T-helper 2 cell treated with Interferon-gamma antibody and Interleukin-4, amounts not matched to agents 5 μg/mL and 100 μg/mL, for 36 hours (primary cell): Measurements from ENCODE around the gene CENPB.

ENCODE experiments used
- DNase-seq: peaks from one replicate; pipeline ENCODE4 v3.0.0; 2021; ENCODE audit warnings: low spot score
- H3K27ac Mint-ChIP-seq: one replicate; pipeline ENCODE4 v1.8.0; 2021; ENCODE audit warnings: mild to moderate bottlenecking, mixed read lengths
- H3K27me3 Mint-ChIP-seq: one replicate; pipeline ENCODE4 v1.8.0; 2021; ENCODE audit warnings: low read depth, mixed read lengths
- H3K36me3 Mint-ChIP-seq: one replicate; pipeline ENCODE4 v1.8.0; 2021; ENCODE audit warnings: low read depth, mixed read lengths
- H3K4me1 Mint-ChIP-seq: one replicate; pipeline ENCODE4 v1.8.0; 2021; ENCODE audit warnings: low read depth, mixed read lengths
- H3K4me3 Mint-ChIP-seq: one replicate; pipeline ENCODE4 v1.8.0; 2022; ENCODE audit warnings: mild to moderate bottlenecking, moderate library complexity, mixed read lengths
- H3K9me3 Mint-ChIP-seq: one replicate; pipeline ENCODE4 v1.8.0; 2021; ENCODE audit warnings: mixed read lengths

Gene CENPB

DNA sequence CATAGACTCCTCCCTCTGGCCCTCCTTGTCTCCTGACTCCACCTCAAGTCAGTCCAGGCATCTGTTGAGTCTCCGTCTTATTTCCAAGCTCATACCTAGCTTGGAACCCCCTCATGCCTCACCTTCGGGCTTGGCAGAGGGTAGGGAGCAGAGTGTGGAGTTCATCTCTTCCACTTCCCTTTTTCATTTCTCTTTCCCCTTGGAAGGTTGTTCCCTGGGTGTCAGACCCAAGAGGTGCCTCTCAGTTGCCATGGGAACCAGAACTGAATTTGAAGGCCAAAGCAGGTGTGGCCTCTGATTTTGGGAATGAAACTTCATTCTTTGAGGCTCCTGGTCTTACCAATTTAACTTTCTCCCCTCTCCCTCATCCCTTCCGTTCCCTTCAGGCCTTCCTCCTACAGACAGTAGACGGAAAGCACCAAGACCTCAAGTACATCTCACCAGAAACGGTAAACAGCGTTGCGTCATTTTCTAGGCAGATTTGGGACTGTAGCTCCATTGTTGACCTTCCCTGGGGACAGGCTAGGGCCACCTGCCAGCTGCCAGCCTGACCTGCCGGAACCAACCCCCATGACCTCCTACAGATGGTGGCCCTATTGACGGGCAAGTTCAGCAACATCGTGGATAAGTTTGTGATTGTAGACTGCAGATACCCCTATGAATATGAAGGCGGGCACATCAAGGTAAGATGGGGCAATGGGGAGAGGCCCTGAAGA, 16.1 kb upstream of the CENPB start:
- no peaks in the 10 kb centered on the region for H3K27me3 Mint-ChIP-seq
- peaks cover 89% of the 10 kb centered on the region for H3K36me3 Mint-ChIP-seq
- H3K27ac Mint-ChIP-seq: peak overlapping the region; percentile 76
- no peaks in the 10 kb centered on the region for H3K9me3 Mint-ChIP-seq
- H3K4me1 Mint-ChIP-seq: peaks cover 61% of the 10 kb centered on the region
- H3K4me3 Mint-ChIP-seq: peak overlapping the region; percentile 1
- DNase-seq: no peak

DNA sequence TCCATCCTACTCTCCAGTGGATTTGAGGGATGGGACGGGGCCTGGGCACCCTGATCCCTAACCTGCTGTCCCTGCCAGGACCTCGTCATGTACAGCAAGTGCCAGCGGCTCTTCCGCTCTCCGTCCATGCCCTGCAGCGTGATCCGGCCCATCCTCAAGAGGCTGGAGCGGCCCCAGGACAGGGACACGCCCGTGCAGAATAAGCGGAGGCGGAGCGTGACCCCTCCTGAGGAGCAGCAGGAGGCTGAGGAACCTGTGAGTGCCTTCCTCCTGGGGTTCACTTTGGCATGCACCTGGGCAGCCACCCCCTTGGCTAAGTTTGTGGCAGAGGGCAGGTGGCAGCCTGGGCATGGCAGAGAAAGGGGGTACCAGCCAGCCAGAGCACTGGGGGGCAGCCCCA, 15.3 kb upstream of the CENPB start:
- H3K4me3 Mint-ChIP-seq: no peak overlapping the region
- no peaks in the 10 kb centered on the region for H3K27me3 Mint-ChIP-seq
- no peaks in the 10 kb centered on the region for H3K9me3 Mint-ChIP-seq
- H3K4me1 Mint-ChIP-seq: peaks cover 56% of the 10 kb centered on the region
- H3K27ac Mint-ChIP-seq: no peak overlapping the region
- H3K36me3 Mint-ChIP-seq: peaks cover 92% of the 10 kb centered on the region
- no peak for DNase-seq

DNA sequence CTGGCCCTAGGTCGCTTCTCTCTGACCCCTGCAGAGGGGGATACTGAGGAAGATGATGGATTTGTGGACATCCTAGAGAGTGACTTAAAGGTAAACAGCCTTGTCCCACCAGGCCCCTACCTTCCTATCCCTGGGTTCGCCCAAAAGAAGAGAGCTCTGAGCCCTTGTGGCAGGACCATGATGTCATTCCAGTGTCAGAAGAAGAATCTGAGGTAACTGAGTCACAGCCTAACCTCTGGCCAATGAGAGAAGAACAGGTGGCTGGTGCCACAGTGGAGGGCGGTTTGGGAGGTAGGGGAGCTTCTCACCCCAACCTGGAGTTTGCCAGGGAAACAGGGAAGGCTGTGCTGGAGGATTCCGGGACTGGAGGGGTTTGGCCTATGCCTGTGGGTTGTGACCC, 14.8 kb upstream of the CENPB start:
- H3K27ac Mint-ChIP-seq: peak overlapping the region; percentile 41
- H3K4me1 Mint-ChIP-seq: peaks cover 53% of the 10 kb centered on the region
- H3K36me3 Mint-ChIP-seq: peaks cover 90% of the 10 kb centered on the region
- no peak overlapping the region for H3K4me3 Mint-ChIP-seq
- H3K9me3 Mint-ChIP-seq: no peaks in the 10 kb centered on the region
- no peaks in the 10 kb centered on the region for H3K27me3 Mint-ChIP-seq
- no peak for DNase-seq

DNA sequence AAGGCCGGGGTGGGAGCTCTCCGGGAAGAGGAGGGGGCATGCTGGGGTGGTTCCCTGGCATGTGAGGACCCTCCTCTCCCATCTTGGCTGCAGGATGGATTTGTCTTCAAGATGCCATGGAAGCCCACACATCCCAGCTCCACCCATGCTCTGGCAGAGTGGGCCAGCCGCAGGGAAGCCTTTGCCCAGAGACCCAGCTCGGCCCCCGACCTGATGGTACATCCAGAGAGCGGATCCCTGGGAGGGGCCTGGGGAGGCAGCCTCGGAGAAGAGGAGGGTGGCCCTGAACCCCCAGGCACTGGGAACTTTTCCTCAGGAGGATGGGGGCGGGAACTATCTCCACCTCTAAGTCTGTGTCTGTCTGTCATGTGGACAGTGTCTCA, 14.3 kb upstream of the CENPB start:
- DNase-seq: no peak
- Mint-ChIP-seq H3K9me3 (no peaks in the 10 kb centered on the region), H3K27me3 (no peaks in the 10 kb centered on the region), H3K27ac (no peak overlapping the region), H3K4me3 (no peak overlapping the region), H3K36me3 (peaks cover 88% of the 10 kb centered on the region), H3K4me1 (peaks cover 51% of the 10 kb centered on the region)

DNA sequence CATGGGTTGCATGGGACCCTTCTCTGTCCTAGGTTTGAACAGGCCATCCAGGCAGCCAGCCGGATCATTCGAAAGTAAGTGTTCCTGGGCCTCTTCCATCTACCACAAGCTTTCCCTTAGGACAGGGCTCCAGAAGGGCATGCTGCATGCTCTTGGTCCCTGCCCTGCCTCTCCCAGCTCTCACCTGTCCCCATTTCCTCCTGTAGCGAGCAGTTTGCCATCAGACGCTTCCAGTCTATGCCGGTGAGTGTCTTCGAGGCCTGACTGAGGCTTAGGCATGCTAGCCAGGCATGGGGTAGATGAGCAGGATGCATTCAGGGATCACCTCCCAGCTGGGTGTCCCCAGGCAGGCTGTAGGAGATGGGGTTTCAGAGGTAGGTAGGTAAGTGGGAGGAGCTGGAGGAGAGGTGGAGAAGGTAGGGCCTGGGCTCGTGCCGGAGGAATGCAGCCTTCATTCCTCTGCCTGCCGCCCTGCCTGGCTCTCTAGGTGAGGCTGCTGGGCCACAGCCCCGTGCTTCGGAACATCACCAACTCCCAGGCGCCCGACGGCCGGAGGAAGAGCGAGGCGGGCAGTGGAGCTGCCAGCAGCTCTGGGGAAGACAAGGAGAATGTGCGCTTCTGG, 13.8 kb upstream of the CENPB start:
- peaks cover 50% of the 10 kb centered on the region for H3K4me1 Mint-ChIP-seq

DNA sequence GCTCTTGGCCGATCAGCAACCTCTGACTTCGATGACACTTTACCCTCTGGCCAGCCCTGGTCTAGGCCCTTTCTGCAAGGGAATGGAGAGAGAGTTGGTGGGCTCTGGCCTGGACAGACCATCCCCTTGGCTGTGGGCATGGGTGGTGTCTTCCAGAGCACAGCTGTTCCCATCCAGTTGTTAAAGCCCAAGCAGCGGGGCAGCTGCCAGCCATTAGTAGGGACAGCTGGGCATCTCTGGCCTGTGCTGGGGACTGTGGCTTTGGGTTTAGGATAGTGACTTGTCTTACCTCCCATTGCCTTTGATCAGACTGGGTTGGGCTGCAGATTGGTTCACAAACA, 12.3 kb upstream of the CENPB start:
- Mint-ChIP-seq H3K36me3 (peaks cover 77% of the 10 kb centered on the region), H3K4me3 (peak overlapping the region; percentile 95), H3K4me1 (peaks cover 42% of the 10 kb centered on the region), H3K9me3 (no peaks in the 10 kb centered on the region), H3K27me3 (no peaks in the 10 kb centered on the region), H3K27ac (peak overlapping the region; percentile 90)
- DNase-seq: no peak

More for the DNA sequence above, 13.8 kb upstream of the CENPB start:
- Mint-ChIP-seq H3K9me3 (no peaks in the 10 kb centered on the region), H3K4me3 (peak overlapping the region; percentile 46), H3K36me3 (peaks cover 87% of the 10 kb centered on the region), H3K27me3 (no peaks in the 10 kb centered on the region), H3K27ac (peak overlapping the region; percentile 90)
- DNase-seq: no peak

DNA sequence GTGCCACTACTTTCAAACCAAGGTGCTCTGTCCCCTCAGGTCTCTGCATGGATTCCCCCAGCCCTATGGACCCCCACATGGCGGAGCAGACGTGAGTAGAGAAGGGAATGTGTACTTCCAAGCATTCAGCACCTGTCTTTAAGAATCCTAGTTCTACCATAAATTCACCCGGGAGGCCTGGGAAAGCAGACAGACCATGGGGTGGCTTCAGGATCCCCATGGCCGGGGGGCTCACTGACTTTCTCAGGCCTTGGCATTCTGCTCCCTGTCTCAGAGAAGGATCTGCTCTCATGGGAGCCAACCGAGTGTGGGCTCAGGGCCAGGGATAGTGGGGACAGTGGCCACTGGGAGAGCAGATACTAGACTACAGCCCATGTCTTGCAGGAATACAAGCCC, 11.8 kb upstream of the CENPB start:
- no peaks in the 10 kb centered on the region for H3K9me3 Mint-ChIP-seq
- no peaks in the 10 kb centered on the region for H3K27me3 Mint-ChIP-seq
- no peak for DNase-seq
- peak overlapping the region; percentile 95 for H3K4me3 Mint-ChIP-seq
- peaks cover 37% of the 10 kb centered on the region for H3K4me1 Mint-ChIP-seq
- H3K36me3 Mint-ChIP-seq: peaks cover 72% of the 10 kb centered on the region
- H3K27ac Mint-ChIP-seq: peak overlapping the region; percentile 90

DNA sequence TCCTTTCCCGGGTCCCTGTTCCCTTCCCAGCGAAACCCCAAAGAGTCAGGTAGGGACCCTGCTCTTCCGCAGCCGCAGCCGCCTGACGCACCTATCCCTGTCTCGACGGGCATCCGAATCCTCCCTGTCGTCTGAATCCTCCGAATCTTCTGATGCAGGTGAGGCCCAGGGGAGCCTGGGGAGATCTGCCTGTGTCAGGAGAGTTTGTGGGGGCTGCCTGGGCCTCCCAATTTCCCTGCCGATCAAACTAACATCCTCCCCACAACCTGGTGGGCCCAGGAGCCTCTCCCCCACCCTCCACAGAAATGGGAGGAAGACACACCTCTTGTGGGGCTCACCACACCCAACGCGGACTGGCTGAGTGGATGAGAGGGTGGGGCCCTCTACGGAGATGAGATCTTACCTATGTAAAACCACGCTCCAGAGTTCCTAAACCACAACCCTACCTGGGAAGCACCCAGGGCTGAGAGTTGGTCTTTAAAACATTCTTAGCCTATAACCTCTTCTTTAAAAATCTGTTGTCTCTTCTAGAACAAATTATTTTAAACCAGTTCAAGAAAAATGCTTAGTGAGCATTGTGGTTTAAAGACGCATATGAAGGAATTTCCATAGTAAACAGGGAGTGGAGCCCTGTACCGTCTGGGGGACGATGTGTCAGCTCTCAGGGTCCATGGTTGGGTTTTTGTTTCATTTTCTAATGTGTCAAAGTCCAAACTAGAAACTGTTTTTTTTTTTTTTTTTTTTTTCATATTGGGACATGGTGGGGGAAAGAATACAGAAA, 11.2 kb upstream of the CENPB start:
- DNase-seq: peak; percentile 54
- peaks cover 35% of the 10 kb centered on the region for H3K4me1 Mint-ChIP-seq

DNA sequence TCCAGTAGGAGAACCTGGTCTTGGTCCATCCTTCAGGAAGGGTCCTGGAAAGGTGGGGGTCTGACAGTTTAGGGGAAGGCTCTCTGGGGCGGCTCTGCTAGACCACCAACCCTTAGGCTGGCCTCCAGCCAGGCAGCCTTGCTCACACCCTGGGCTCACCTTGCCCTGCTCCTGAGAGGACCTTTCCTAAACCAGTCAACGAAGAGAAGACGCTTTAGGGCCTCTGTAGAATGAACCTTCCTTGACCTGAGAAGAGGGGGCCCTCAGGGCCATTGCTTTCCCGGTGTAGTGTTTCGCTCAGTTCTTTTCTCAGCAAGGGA, 10.6 kb upstream of the CENPB start:
- DNase-seq: no peak
- H3K4me1 Mint-ChIP-seq: peaks cover 30% of the 10 kb centered on the region
- no peaks in the 10 kb centered on the region for H3K27me3 Mint-ChIP-seq
- H3K9me3 Mint-ChIP-seq: no peaks in the 10 kb centered on the region
- H3K4me3 Mint-ChIP-seq: peak overlapping the region; percentile 95
- H3K27ac Mint-ChIP-seq: peak overlapping the region; percentile 90
- peaks cover 61% of the 10 kb centered on the region for H3K36me3 Mint-ChIP-seq

More for the DNA sequence above, 11.2 kb upstream of the CENPB start:
- H3K4me3 Mint-ChIP-seq: peak overlapping the region; percentile 95
- peaks cover 66% of the 10 kb centered on the region for H3K36me3 Mint-ChIP-seq
- H3K27me3 Mint-ChIP-seq: no peaks in the 10 kb centered on the region
- no peaks in the 10 kb centered on the region for H3K9me3 Mint-ChIP-seq
- peak overlapping the region; percentile 90 for H3K27ac Mint-ChIP-seq

DNA sequence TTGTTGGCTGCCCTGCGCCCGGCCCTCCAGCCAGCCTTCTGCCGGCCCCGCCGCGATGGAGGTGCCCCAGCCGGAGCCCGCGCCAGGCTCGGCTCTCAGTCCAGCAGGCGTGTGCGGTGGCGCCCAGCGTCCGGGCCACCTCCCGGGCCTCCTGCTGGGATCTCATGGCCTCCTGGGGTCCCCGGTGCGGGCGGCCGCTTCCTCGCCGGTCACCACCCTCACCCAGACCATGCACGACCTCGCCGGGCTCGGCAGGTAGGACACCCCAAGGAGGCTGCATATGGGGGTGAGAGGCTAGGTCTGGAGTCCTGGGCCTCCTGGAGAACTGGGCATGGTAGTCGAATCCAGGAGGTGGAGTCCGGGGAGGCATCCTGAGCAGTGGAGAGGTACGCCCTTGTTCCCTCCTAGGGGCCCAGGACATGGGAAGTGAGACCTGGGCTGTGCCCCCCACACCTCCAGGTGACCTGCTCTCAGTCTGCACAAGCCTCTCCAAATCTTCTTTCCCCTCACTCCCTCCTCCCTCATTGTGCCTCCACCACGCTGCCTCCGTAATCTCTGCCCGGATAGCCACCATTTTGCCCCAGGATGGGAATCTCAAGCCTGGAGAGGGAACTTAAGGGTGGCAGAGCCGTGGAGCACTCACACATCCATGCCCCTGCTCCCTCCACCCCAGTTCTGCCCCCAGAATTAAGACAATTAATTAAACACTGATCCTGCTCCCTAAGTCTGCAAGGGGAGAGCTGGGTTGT, 10.1 kb upstream of the CENPB start:
- DNase-seq: no peak
- Mint-ChIP-seq H3K4me1 (peaks cover 30% of the 10 kb centered on the region), H3K4me3 (peak overlapping the region; percentile 95)

DNA sequence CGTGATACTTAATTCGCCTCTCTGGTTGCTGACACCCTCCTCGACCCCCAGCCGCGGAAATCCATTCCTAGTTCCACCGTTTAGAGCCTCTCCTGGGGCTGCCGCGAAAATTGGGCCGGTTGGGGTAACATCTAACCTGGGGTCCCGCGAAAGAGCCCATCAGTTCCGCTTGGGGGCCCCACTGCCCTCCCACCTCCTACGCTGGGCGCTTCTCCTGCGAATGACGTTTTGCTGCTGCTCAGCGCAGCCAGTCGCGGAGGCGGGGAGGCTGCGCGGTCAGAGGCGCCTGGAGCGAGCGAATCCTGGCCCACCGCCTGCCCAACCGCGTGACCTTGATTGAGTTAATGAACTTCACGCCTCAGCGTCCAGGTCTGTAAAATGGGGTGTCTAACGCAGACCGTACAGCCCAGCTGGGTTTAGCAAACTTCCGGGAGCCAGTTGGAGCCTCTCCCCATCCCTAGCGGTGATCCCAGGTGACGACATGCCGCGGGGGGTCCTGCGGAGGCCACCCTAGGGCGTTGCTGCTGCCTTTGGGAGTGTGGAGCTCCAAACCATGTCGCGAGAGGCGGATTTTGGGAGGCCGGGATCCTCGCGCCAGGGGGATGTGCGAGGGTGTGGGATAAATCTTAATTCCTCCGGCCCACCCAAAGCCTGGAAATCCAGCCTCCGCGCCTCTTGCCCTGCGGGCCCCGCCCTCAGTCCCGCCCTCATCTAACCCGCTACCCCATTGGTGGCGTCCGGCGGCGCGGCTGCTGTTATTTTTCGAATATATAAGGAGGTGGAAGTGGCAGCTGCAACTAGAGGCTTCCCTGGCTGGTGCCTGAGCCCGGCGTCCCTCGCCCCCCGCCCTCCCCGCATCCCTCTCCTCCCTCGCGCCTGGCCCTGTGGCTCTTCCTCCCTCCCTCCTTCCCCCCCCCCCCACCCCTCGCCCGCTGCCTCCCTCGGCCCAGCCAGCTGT, 9.2 kb upstream of the CENPB start, which contains the start of gene CDC25B:
Gene CDC25B (plus strand): TSS at position 800 of the 958 bp plus-strand sequence. CDS start 222 bp downstream, outside the sequence.
- peaks cover 48% of the 10 kb centered on the region for H3K36me3 Mint-ChIP-seq
- peak within 1 kb of the TSS; percentile 94 for H3K27ac Mint-ChIP-seq
- no peaks in the 10 kb centered on the region for H3K9me3 Mint-ChIP-seq
- DNase-seq: peak; percentile 90
- H3K4me1 Mint-ChIP-seq: peaks cover 30% of the 10 kb centered on the region
- no peaks in the 10 kb centered on the region for H3K27me3 Mint-ChIP-seq
- peak within 1 kb of the TSS; percentile 95 for H3K4me3 Mint-ChIP-seq

More for the DNA sequence above, 10.1 kb upstream of the CENPB start:
- Mint-ChIP-seq H3K27ac (peak overlapping the region; percentile 90), H3K36me3 (peaks cover 56% of the 10 kb centered on the region), H3K27me3 (no peaks in the 10 kb centered on the region), H3K9me3 (no peaks in the 10 kb centered on the region)

DNA sequence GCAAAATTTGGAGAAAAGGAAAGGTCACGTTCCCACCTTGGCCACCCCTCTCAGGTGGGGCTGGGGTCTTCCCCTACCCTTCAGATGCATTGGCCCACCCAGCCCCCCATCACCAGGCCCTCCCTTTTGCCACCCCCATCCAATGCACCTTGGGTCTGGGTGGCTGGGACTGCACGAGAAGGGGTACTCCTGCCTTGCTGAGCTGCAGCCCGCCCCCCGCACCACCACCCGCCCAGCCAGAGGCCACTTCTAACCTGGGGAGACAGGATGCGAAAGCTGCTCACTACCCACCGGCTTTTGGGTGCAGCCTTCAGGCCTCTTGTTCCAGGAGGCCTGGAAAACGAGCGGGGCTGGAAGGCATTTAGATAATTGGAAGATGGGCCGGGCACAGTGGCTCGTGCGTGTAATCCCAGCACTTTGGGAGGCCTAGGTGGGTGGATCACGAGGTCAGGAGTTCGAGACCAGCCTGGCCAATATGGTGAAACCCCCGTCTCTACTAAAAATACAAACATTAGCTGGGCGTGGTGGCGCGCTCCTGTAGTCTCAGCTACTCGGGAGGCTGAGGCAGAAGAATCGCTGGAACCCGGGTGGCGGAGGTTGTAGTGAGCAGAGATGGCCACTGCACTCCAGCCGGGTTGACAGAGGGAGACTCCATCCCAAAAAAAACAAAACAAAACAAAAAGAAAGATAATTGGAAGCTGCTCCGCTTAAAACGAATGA, 8.3 kb upstream of the CENPB start:
- DNase-seq: no peak
- no peaks in the 10 kb centered on the region for H3K27me3 Mint-ChIP-seq
- H3K27ac Mint-ChIP-seq: peak overlapping the region; percentile 94
- H3K9me3 Mint-ChIP-seq: no peaks in the 10 kb centered on the region
- H3K36me3 Mint-ChIP-seq: peaks cover 40% of the 10 kb centered on the region
- peak overlapping the region; percentile 92 for H3K4me3 Mint-ChIP-seq
- H3K4me1 Mint-ChIP-seq: peaks cover 25% of the 10 kb centered on the region
